ENCODE measurements around the gene RAB22A.

DNA sequence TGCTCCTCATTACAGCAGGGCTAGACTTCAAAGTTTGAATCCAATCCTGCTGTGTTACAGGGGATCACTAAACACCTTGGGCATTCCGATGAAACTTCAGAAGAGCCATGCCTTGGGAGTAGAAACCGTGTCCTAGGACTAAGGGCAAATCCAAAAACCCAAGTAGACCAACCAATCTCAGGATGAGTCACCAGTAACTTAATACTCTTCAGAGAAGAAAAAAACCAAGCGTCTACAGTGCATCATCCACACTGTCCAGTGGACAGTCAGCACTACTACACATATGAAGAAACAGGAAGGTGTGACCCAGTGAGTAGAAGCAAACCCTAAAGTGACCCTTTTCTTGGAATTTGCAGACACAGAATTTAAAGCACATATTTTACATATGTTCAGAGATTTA is 40.1 kb downstream of the RAB22A start:
- TF ChIP-seq TAF1 (IDR thresholded peaks at IDR 0.05; ENCODE audit: borderline replicate concordance, insufficient read depth, low read length), result no peak
- TF ChIP-seq, protein P1, sequence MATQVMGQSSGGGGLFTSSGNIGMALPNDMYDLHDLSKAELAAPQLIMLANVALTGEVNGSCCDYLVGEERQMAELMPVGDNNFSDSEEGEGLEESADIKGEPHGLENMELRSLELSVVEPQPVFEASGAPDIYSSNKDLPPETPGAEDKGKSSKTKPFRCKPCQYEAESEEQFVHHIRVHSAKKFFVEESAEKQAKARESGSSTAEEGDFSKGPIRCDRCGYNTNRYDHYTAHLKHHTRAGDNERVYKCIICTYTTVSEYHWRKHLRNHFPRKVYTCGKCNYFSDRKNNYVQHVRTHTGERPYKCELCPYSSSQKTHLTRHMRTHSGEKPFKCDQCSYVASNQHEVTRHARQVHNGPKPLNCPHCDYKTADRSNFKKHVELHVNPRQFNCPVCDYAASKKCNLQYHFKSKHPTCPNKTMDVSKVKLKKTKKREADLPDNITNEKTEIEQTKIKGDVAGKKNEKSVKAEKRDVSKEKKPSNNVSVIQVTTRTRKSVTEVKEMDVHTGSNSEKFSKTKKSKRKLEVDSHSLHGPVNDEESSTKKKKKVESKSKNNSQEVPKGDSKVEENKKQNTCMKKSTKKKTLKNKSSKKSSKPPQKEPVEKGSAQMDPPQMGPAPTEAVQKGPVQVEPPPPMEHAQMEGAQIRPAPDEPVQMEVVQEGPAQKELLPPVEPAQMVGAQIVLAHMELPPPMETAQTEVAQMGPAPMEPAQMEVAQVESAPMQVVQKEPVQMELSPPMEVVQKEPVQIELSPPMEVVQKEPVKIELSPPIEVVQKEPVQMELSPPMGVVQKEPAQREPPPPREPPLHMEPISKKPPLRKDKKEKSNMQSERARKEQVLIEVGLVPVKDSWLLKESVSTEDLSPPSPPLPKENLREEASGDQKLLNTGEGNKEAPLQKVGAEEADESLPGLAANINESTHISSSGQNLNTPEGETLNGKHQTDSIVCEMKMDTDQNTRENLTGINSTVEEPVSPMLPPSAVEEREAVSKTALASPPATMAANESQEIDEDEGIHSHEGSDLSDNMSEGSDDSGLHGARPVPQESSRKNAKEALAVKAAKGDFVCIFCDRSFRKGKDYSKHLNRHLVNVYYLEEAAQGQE (IDR thresholded peaks at IDR 0.05; ENCODE audit: insufficient read depth in 1 of 2, low read depth in 2 of 2, low read length in 2 of 2), result no peak
